Kidney (tissue), 14 donors: ENCODE measurements around the gene EBF4. TPM values are rescaled to one million over a fixed set of nuclear protein-coding genes. Genes with fewer than 3 reads are reported as not detected.
A peak's percentile ranks its signal among the peaks of the same experiment; 100 is the strongest.

Source experiments
- DNase-seq, 5 donors: peaks; one replicate each; pipeline ENCODE4 v3.0.0-alpha.2; 2013 to 2020
- FAIRE-seq: peaks from 2 replicates; lab custom pipeline; 2012; peaks lifted over from hg19 to GRCh38; lab: Jason Lieb, UNC
- H3K27ac ChIP-seq, 2 donors: one replicate each; pipeline ENCODE4 v1.7.0; 2013; ENCODE audit warnings: low read depth in 2 of 2, low read length in 2 of 2, inconsistent platforms in 1 of 2
- H3K27me3 ChIP-seq: one replicate; pipeline ENCODE4 v1.7.1; 2013; ENCODE audit warnings: low read length, inconsistent platforms; ENCODE audit not compliant: control insufficient read depth, insufficient read depth
- H3K36me3 ChIP-seq, 3 donors: one replicate each; pipeline versions ENCODE4 v1.7.0 to v1.7.1; 2013; ENCODE audit warnings: low read length in 3 of 3, control low read depth in 1 of 3, inconsistent platforms in 1 of 3; ENCODE audit not compliant: insufficient read depth in 3 of 3, control insufficient read depth in 2 of 3
- H3K4me1 ChIP-seq, 3 donors: one replicate each; pipeline versions ENCODE4 v1.7.0 to v1.7.1; 2013; ENCODE audit warnings: low read length in 3 of 3, inconsistent platforms in 1 of 3, low read depth in 1 of 3; ENCODE audit not compliant: control insufficient read depth in 2 of 3, insufficient read depth in 2 of 3
- H3K4me3 ChIP-seq, 3 donors: one replicate each; pipeline versions ENCODE4 v1.7.0 to v1.8.1; 2013; ENCODE audit warnings: low read length in 3 of 3, control low read depth in 1 of 3, inconsistent platforms in 1 of 3
- H3K9ac ChIP-seq, 3 donors: one replicate each; pipeline versions ENCODE4 v1.7.0 to v1.7.1; 2013; ENCODE audit warnings: low read length in 3 of 3, control low read depth in 1 of 3, inconsistent platforms in 1 of 3
- H3K9me3 ChIP-seq, 3 donors: one replicate each; pipeline versions ENCODE4 v1.7.0 to v1.7.1; 2013; ENCODE audit warnings: low read length in 3 of 3, control low read depth in 1 of 3, inconsistent platforms in 1 of 3; ENCODE audit not compliant: control insufficient read depth in 2 of 3, insufficient read depth in 1 of 3
- CTCF ChIP-seq: IDR thresholded peaks from 3 replicates; pipeline ENCODE4 v1.5.1; 2012; ENCODE audit warnings: mild to moderate bottlenecking, moderate library complexity, borderline replicate concordance; ENCODE audit not compliant: insufficient read depth; ENCODE audit errors: extremely low read depth
- intact Hi-C: fragments of 100-400 bp; cut with DNase I; formaldehyde crosslinking; loops from one replicate; pipeline ENCODE4 v1.11.1; 2022
- microRNA-seq: library from miRNA; unstranded; fragments of <30 nt; microRNA quantifications from one replicate; pipeline ENCODE4 v1.2.0, GENCODE V29; 2020
- polyA plus RNA-seq: library from polyadenylated mRNA; stranded (reverse); fragments of 350-450 nt; fragmentation: Illumina TruSeq; extraction: RNeasy Lipid Tissue Mini Kit (QIAGEN cat#74804); gene quantifications from one replicate; pipeline ENCODE4 v1.2.3, GENCODE V29; 2014; ENCODE audit warnings: low read depth, low replicate concordance; ENCODE audit not compliant: insufficient read depth
- total RNA-seq: library from RNA; stranded (reverse); fragmentation: NEBNext Ultra II Directional; extraction: Animal tissue kit (Norgen Biotek cat#: 25700); gene quantifications from one replicate; pipeline ENCODE4 v1.2.1, GENCODE V29; 2021
- donor health status: control.
- donor health status: control.
- donor health status: control.
- donor health status: control.
- donor health status: control.
- donor health status: DM: yes; HTN: yes; CAD: no.
- donor health status: Normal renal cell carcinoma (clear cell type).

EBF4 gene
- total and polyA plus RNA-seq, 2 donors from 2014 or later, result 8.8 to 10.2 TPM

DNA sequence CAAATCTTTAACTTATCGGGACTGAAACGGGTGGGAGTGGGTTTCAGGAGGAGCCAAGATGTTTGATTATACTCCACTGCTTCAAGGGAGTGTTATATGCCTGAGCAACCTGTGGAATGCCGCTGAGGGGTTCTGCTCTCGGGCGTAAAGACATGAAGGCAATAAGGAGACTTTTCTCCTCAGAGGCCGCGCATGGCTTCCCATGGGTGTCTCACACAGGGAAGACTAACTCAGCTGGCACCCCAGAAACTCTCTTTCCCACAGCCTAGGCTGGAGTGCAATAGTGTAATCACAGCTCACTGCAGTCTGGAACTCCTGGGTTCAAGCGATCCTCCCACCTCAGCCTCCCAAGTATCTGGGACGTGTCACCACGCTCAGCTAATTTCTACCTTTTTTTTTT, 117.1 kb downstream of the EBF4 start:
- peak in 4 of 5 donors; percentile 16 to 64 (median 60) for DNase-seq
- peaks cover 3% of the 10 kb centered on the region for H3K27me3 ChIP-seq
- H3K36me3 ChIP-seq, result no peaks in the 10 kb centered on the region
- H3K9ac ChIP-seq, result no peak overlapping the region
- H3K27ac ChIP-seq, result no peak overlapping the region
- FAIRE-seq, result no peak
- TF ChIP-seq CTCF, result no peak
- H3K4me3 ChIP-seq, result no peak overlapping the region
- intact Hi-C loops, result no loop called here
- peaks cover 0 to 5% (median 3%) of the 10 kb centered on the region in 3 donors for H3K9me3 ChIP-seq
- peaks cover 0 to 3% (median 0%) of the 10 kb centered on the region in 3 donors for H3K4me1 ChIP-seq

Small RNAs within 50 kb of the gene (microRNA-seq; reads per million reads assigned to microRNA genes)
- gene MIR1292, result 2.0 reads per million

Other genes with a start within 250 kb of the EBF4 start
- gene SNRPB, start 222.0 kb upstream of the EBF4 start, total RNA-seq, result 118 TPM
- gene SNRPB, start 222.0 kb upstream of the EBF4 start, polyA plus RNA-seq, result 144 TPM
- 12.1 TPM for gene ZNF343, start 183.9 kb upstream of the EBF4 start, total RNA-seq
- gene ZNF343, start 183.9 kb upstream of the EBF4 start, polyA plus RNA-seq, result 7.9 TPM
- gene TMC2, start 156.2 kb upstream of the EBF4 start, total RNA-seq, result not detected
- not detected for gene TMC2, start 156.2 kb upstream of the EBF4 start, polyA plus RNA-seq
- gene NOP56, start 40.1 kb upstream of the EBF4 start, total RNA-seq, result 110 TPM
- 68.8 TPM for gene NOP56, start 40.1 kb upstream of the EBF4 start, polyA plus RNA-seq
- 77.3 TPM for gene IDH3B, start 28.6 kb upstream of the EBF4 start, total RNA-seq
- gene IDH3B, start 28.6 kb upstream of the EBF4 start, polyA plus RNA-seq, result 134 TPM
- 5.2 TPM for gene CPXM1, start 107.8 kb downstream of the EBF4 start, total RNA-seq
- gene CPXM1, start 107.8 kb downstream of the EBF4 start, polyA plus RNA-seq, result 7.1 TPM
- not detected for gene C20orf141, start 122.2 kb downstream of the EBF4 start, total RNA-seq
- gene C20orf141, start 122.2 kb downstream of the EBF4 start, polyA plus RNA-seq, result not detected
- gene TMEM239, start 123.6 kb downstream of the EBF4 start, total RNA-seq, result not detected
- not detected for gene TMEM239, start 123.6 kb downstream of the EBF4 start, polyA plus RNA-seq
- 47.7 TPM for gene PCED1A, start 147.9 kb downstream of the EBF4 start, total RNA-seq
- gene PCED1A, start 147.9 kb downstream of the EBF4 start, polyA plus RNA-seq, result 43.6 TPM
- gene VPS16, start 148.0 kb downstream of the EBF4 start, total RNA-seq, result 38.6 TPM
- gene VPS16, start 148.0 kb downstream of the EBF4 start, polyA plus RNA-seq, result 38.8 TPM
- gene PTPRA, start 180.7 kb downstream of the EBF4 start, total RNA-seq, result 70.3 TPM
- gene PTPRA, start 180.7 kb downstream of the EBF4 start, polyA plus RNA-seq, result 33.1 TPM